Measurements from ENCODE around the gene IFNA10. TPM values are rescaled to one million over a fixed set of nuclear protein-coding genes. Genes with fewer than 3 reads are reported as not detected.
"Not testable (repeated sequence)": the region's sequence is repeated elsewhere in the genome, so short reads cannot be mapped to it uniquely, and the experiment has no call there.

The IFNA10 gene
- total and polyA plus RNA-seq, 9 of the 15 experiments (the other 6 are each of a cell fraction or from before 2014, with no cell fraction given), result not detected

DNA sequence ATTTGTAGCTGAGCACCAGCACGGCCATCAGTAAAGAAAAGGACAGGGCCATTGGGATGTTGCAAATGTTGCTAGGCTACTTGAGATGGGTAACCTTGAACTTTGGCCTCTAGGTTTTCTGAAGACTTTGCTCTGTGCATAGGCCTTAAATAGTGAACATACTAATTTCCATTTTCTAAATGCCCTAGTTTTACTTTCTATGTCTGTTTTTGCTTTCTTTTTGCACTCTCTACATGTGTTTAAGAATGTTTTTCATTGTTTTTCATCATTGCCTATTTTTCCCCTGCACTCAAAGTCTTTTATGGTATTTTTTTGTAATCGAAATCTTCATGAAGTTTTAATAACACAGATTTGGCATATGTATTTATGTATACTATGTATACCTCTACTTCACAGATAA is 21.2 kb upstream of the IFNA10 start, which contains the start of gene IFNA17:
Gene IFNA17 (minus strand): TSS at position 101 of the 400 bp plus-strand sequence. CDS start 49 bp downstream, at position 52.
- POLR2A ChIA-PET, result no interaction called here
- H3K9me1 ChIP-seq (ENCODE audit: control insufficient read depth, insufficient read depth, low read length), result no peaks in the 10 kb centered on the region
- H3K9me3 ChIP-seq (replicated peaks; ENCODE audit: control insufficient read depth, insufficient read depth, low read depth, low read length), result no peaks in the 10 kb centered on the region
- DNase-seq (ENCODE audit: extremely low read depth in 1 of 4, low spot score in 3 of 4), result no peak
- in situ Hi-C loops (cut with MboI), result no loop called here
- intact Hi-C loops (cut with micrococcal nuclease), result no loop called here
- WGBS (ENCODE audit: insufficient coverage, low coverage, missing lambda C conversion rate), result no CpG with 5 or more reads among the region's 2 CpGs
- TF ChIP-seq ZKSCAN3 (CRISPR knock-in tag; IDR thresholded peaks at IDR 0.05) (no peak), CBFB (CRISPR knock-in tag; IDR thresholded peaks at IDR 0.05) (no peak), SAFB2 (IDR thresholded peaks at IDR 0.05; ENCODE audit: borderline replicate concordance, low read depth, low read length, severe bottlenecking) (no peak), PHB (CRISPR knock-in tag; IDR thresholded peaks at IDR 0.05) (no peak), ZC3H11A (IDR thresholded peaks at IDR 0.05; ENCODE audit: low read depth, low read length) (no peak), NEUROD1 (IDR thresholded peaks at IDR 0.05; ENCODE audit: borderline replicate concordance, low read depth, low read length, partially characterized antibody) (no peak), ILF3 (IDR thresholded peaks at IDR 0.05; ENCODE audit: borderline replicate concordance) (no peak), FOXK2 (conservative IDR thresholded peaks at IDR 0.05 in 1 of 2, IDR thresholded peaks at IDR 0.05 in 1 of 2; ENCODE audit: low read depth in 2 of 2) (no peak), PHF8 (IDR thresholded peaks at IDR 0.05; ENCODE audit: borderline replicate concordance, low read length) (no peak)
- TF ChIP-seq, protein P1, sequence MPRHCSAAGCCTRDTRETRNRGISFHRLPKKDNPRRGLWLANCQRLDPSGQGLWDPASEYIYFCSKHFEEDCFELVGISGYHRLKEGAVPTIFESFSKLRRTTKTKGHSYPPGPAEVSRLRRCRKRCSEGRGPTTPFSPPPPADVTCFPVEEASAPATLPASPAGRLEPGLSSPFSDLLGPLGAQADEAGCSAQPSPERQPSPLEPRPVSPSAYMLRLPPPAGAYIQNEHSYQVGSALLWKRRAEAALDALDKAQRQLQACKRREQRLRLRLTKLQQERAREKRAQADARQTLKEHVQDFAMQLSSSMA (CRISPR knock-in tag; IDR thresholded peaks at IDR 0.05), result no peak
- no peak within 1 kb of the TSS for H3K27ac ChIP-seq (ENCODE audit: extremely low read depth, low read depth, low read length)
- no TSS peak for BruUV-seq (replicated peaks)
- no peak within 1 kb of the TSS for H3K4me3 ChIP-seq
- H3K4me1 ChIP-seq (replicated peaks in 1 of 2; ENCODE audit: control insufficient read depth in 2 of 2, insufficient read depth in 2 of 2, low read length in 2 of 2), result no peaks in the 10 kb centered on the region
- no peaks in the 10 kb centered on the region for H3K79me2 ChIP-seq (ENCODE audit: control insufficient read depth, insufficient read depth, low read length)
- no peaks in the 10 kb centered on the region for H3K27me3 ChIP-seq (ENCODE audit: control insufficient read depth in 2 of 2, insufficient read depth in 2 of 2, low read length in 2 of 2)
- CTCF ChIA-PET (ENCODE audit: low intra/inter-chr PET ratio), result no interaction called here
- no peak within 1 kb of the TSS for H3K9ac ChIP-seq (ENCODE audit: insufficient read depth in 1 of 2, low read depth in 2 of 2, low read length in 2 of 2)
- ATAC-seq, result no peak
- H4K20me1 ChIP-seq (replicated peaks; ENCODE audit: control insufficient read depth, insufficient read depth, low read length), result no peaks in the 10 kb centered on the region
- no peak within 1 kb of the TSS for H2AFZ ChIP-seq (ENCODE audit: low read depth, low read length)
- H3K36me3 ChIP-seq (ENCODE audit: control insufficient read depth, insufficient read depth, low read length), result no peaks in the 10 kb centered on the region
- FAIRE-seq, result no peak
- H3K4me2 ChIP-seq (ENCODE audit: insufficient read depth, low read length), result no peak within 1 kb of the TSS

DNA sequence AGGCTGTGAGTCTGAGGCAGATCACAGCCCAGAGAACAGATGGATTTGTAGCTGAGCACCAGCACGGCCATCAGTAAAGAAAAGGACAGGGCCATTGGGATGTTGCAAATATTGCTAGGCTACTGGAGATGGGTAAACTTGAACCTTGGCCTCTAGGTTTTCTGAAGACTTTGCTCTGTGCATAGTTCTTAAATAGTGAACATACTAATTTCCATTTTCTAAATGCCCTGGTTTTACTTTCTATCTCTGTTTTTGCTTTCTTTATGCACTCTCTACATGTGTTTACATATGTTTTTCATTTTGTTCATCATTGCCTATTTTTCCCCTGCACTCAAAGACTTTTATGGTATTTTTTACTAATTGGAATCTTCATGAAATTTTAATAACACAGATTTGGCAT is 10.3 kb upstream of the IFNA10 start, which contains the start of gene IFNA16:
Gene IFNA16 (minus strand): TSS at position 101 of the 400 bp plus-strand sequence. CDS start 6 bp downstream, at position 95.
- H3K27me3 ChIP-seq (ENCODE audit: control insufficient read depth in 2 of 2, insufficient read depth in 2 of 2, low read length in 2 of 2); H3K27ac ChIP-seq (ENCODE audit: extremely low read depth, low read depth, low read length); H3K4me2 ChIP-seq (ENCODE audit: insufficient read depth, low read length); H3K4me3 ChIP-seq; H3K9me1 ChIP-seq (ENCODE audit: control insufficient read depth, insufficient read depth, low read length); BruUV-seq (replicated peaks); in situ Hi-C loops (cut with MboI); ATAC-seq; H3K79me2 ChIP-seq (ENCODE audit: control insufficient read depth, insufficient read depth, low read length); H2AFZ ChIP-seq (ENCODE audit: low read depth, low read length); H3K4me1 ChIP-seq (replicated peaks in 1 of 2; ENCODE audit: control insufficient read depth in 2 of 2, insufficient read depth in 2 of 2, low read length in 2 of 2); intact Hi-C loops (cut with micrococcal nuclease); H3K9ac ChIP-seq (ENCODE audit: insufficient read depth in 1 of 2, low read depth in 2 of 2, low read length in 2 of 2); H4K20me1 ChIP-seq (replicated peaks; ENCODE audit: control insufficient read depth, insufficient read depth, low read length); H3K36me3 ChIP-seq (ENCODE audit: control insufficient read depth, insufficient read depth, low read length); H3K9me3 ChIP-seq (replicated peaks; ENCODE audit: control insufficient read depth, insufficient read depth, low read depth, low read length); CTCF ChIA-PET (ENCODE audit: low intra/inter-chr PET ratio); DNase-seq (ENCODE audit: extremely low read depth in 1 of 4, low spot score in 3 of 4); FAIRE-seq; POLR2A ChIA-PET: not testable (repeated sequence)
- WGBS (ENCODE audit: insufficient coverage, low coverage, missing lambda C conversion rate), result no CpG with 5 or more reads among the region's 1 CpG
